Smooth muscle cell (in vitro differentiated cells): ENCODE measurements around the gene CACNA2D3. TPM values are rescaled to one million over a fixed set of nuclear protein-coding genes. Genes with fewer than 3 reads are reported as not detected.

Source experiments
- DNase-seq: peaks from one replicate; lab custom pipeline; 2025; ENCODE audit not compliant: unreplicated experiment; lab: John Stamatoyannopoulos, UW
- H2AFZ ChIP-seq: fragments of 200-600 bp; sonication (generic); 2 replicates; pipeline ENCODE4 v1.6.0; 2016; ENCODE audit warnings: antibody characterized with exemption, low read depth, mild to moderate bottlenecking
- H3F3A ChIP-seq: fragments of 200-600 bp; sonication (generic); 2 replicates; pipeline ENCODE4 v1.6.0; 2017; ENCODE audit warnings: antibody characterized with exemption, low read depth
- H3K27ac ChIP-seq: fragments of 200-600 bp; sonication (generic); 2 replicates; pipeline ENCODE4 v1.5.1; 2016; ENCODE audit warnings: low read depth, mild to moderate bottlenecking
- H3K27me3 ChIP-seq: fragments of 200-600 bp; sonication (generic); 2 replicates; pipeline ENCODE4 v1.6.1; 2016; ENCODE audit warnings: low read depth, mild to moderate bottlenecking
- H3K36me3 ChIP-seq: fragments of 200-600 bp; sonication (generic); 2 replicates; pipeline ENCODE4 v1.5.1; 2016; ENCODE audit warnings: low read depth
- H3K4me1 ChIP-seq: fragments of 200-600 bp; sonication (generic); 2 replicates; pipeline ENCODE4 v1.5.1; 2016; ENCODE audit warnings: low read depth
- H3K4me2 ChIP-seq: fragments of 200-600 bp; sonication (generic); 2 replicates; pipeline ENCODE4 v1.6.0; 2016; ENCODE audit warnings: mild to moderate bottlenecking
- H3K4me3 ChIP-seq: fragments of 200-600 bp; sonication (generic); 2 replicates; pipeline ENCODE4 v1.5.1; 2016; ENCODE audit warnings: mild to moderate bottlenecking
- H3K79me2 ChIP-seq: fragments of 200-600 bp; sonication (generic); 2 replicates; pipeline ENCODE4 v1.6.0; 2016; ENCODE audit warnings: low read depth, mild to moderate bottlenecking
- H3K9ac ChIP-seq: fragments of 200-600 bp; sonication (generic); 2 replicates; pipeline ENCODE4 v1.6.0; 2016; ENCODE audit warnings: low read depth
- H3K9me3 ChIP-seq: fragments of 200-600 bp; sonication (generic); replicated peaks from 2 replicates; pipeline ENCODE4 v1.5.1; 2016; ENCODE audit warnings: low read depth
- H4K20me1 ChIP-seq: fragments of 200-600 bp; sonication (generic); 2 replicates; pipeline ENCODE4 v1.6.0; 2016; ENCODE audit warnings: low read depth
- WGBS: methylation state at CpG from one replicate; pipeline ENCODE4 v1.1.7; 2016; ENCODE audit warnings: low lambda C conversion rate; 5-methylcytosine and 5-hydroxymethylcytosine counted together
- polyA plus RNA-seq: library from polyadenylated mRNA; unstranded; fragments of >200 nt; fragmentation: Nextera tagmentation; extraction: Ambion mirVana; gene quantifications from 2 replicates; pipeline ENCODE4 v1.2.1, GENCODE V29; 2016
- total RNA-seq: library from RNA; depleted of rRNA; stranded (reverse); fragments of >200 nt; gene quantifications from 2 replicates; pipeline ENCODE4 v1.2.3, GENCODE V29; 2014
- TF ChIP-seq, protein P1 (sequence below): fragments of 200-600 bp; sonication (generic); IDR thresholded peaks from 2 replicates; pipeline ENCODE4 v1.5.1; 2017; ENCODE audit warnings: borderline replicate concordance, mild to moderate bottlenecking, antibody characterized with exemption; ENCODE audit not compliant: insufficient read depth, poor library complexity, severe bottlenecking

The CACNA2D3 gene
- total and polyA plus RNA-seq, 2 experiments from 2014 or later = 0.15 to 0.90 TPM

DNA sequence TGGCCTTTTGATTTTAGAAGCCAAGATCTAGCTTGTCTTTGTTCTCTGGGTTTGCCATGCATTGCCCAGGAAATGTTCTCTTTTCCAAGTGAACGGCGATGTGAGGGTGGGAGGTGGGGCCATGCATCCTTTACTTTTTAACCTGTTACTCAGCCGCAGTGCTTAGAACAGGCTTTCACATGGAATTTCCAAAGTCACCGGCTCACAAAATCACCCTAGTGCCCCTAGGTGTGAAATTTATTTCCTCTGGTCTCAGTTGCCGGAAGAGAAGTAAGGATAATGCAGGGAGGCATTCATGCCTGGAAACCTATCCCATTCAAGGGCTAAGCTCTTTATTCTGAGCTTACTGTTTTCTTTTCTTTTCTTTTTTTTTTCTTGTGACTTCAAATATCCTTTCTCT, 93.2 kb downstream of the CACNA2D3 start:
- no peaks in the 10 kb centered on the region for H3K79me2 ChIP-seq
- peaks cover 11% of the 10 kb centered on the region for H3K27me3 ChIP-seq
- H4K20me1 ChIP-seq = no peaks in the 10 kb centered on the region
- no peaks in the 10 kb centered on the region for H3K9me3 ChIP-seq
- no peak for DNase-seq
- no peaks in the 10 kb centered on the region for H3K36me3 ChIP-seq
- TF ChIP-seq, protein P1, sequence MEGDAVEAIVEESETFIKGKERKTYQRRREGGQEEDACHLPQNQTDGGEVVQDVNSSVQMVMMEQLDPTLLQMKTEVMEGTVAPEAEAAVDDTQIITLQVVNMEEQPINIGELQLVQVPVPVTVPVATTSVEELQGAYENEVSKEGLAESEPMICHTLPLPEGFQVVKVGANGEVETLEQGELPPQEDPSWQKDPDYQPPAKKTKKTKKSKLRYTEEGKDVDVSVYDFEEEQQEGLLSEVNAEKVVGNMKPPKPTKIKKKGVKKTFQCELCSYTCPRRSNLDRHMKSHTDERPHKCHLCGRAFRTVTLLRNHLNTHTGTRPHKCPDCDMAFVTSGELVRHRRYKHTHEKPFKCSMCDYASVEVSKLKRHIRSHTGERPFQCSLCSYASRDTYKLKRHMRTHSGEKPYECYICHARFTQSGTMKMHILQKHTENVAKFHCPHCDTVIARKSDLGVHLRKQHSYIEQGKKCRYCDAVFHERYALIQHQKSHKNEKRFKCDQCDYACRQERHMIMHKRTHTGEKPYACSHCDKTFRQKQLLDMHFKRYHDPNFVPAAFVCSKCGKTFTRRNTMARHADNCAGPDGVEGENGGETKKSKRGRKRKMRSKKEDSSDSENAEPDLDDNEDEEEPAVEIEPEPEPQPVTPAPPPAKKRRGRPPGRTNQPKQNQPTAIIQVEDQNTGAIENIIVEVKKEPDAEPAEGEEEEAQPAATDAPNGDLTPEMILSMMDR = no peak
- H3K4me2 ChIP-seq = no peak overlapping the region
- 83% methylated on average over 5 of the region's 5 CpGs for WGBS
- no peak overlapping the region for H3K9ac ChIP-seq
- H3K4me3 ChIP-seq = no peak overlapping the region
- H2AFZ ChIP-seq = no peak overlapping the region
- no peaks in the 10 kb centered on the region for H3F3A ChIP-seq
- H3K27ac ChIP-seq = no peak overlapping the region
- H3K4me1 ChIP-seq = no peaks in the 10 kb centered on the region

DNA sequence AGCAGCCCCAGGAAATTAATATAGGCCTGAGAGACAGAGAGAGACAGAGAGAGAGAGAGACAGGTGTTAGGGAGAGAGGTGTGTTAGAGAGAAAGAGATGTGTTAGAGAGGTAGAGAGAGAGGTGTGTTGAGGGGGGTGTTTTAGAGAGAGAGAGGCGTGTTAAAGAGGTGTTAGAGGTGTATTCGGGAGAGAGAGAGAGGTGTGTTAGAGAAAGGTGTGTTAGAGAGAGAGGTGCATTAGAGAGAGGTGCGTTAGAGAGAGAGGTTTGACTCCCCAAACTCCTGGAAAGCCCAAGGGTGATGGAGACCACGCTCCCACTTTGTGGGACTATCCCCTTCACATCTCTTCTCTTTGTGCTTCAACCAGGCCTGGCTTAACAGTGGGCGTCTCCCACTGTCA, 95.5 kb downstream of the CACNA2D3 start:
- Histone ChIP-seq H3K27me3 (peaks cover 11% of the 10 kb centered on the region), H2AFZ (no peak overlapping the region), H3K9me3 (no peaks in the 10 kb centered on the region), H3K4me2 (no peak overlapping the region), H3K9ac (no peak overlapping the region), H3K79me2 (no peaks in the 10 kb centered on the region), H3F3A (no peaks in the 10 kb centered on the region), H3K27ac (no peak overlapping the region), H3K36me3 (no peaks in the 10 kb centered on the region), H3K4me1 (no peaks in the 10 kb centered on the region), H3K4me3 (no peak overlapping the region), H4K20me1 (no peaks in the 10 kb centered on the region)
- no peak for DNase-seq
- TF ChIP-seq, protein P1 = no peak
- WGBS = 85% methylated on average over 5 of the region's 5 CpGs

DNA sequence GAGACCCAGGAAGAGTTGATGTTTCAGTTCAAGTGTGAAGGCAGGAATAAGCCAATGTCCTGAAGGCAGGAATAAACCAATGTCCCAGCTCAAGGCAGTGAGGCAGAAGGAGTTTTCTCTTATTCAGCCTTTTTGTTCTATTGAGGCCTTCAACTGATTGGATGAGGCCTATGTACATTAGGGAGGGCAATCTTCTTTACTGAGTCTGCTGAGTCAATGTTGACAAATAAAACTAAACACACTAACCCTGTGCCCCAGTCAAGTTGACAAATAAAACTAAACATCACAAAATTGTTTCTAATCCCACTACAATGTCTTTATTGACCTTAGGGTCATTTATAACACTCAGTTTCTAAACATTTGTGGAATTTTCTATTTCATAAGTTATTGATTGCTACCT, 100.0 kb downstream of the CACNA2D3 start:
- no peaks in the 10 kb centered on the region for H3K9me3 ChIP-seq
- H3K27ac ChIP-seq = no peak overlapping the region
- no peak overlapping the region for H3K4me2 ChIP-seq
- no peak for DNase-seq
- TF ChIP-seq, protein P1 = no peak
- no peaks in the 10 kb centered on the region for H3K4me1 ChIP-seq
- H3K27me3 ChIP-seq = peaks cover 5% of the 10 kb centered on the region
- H3K9ac ChIP-seq = no peak overlapping the region
- no peaks in the 10 kb centered on the region for H4K20me1 ChIP-seq
- H3K79me2 ChIP-seq = no peaks in the 10 kb centered on the region
- no peak overlapping the region for H2AFZ ChIP-seq
- no peak overlapping the region for H3K4me3 ChIP-seq
- no peaks in the 10 kb centered on the region for H3F3A ChIP-seq
- H3K36me3 ChIP-seq = no peaks in the 10 kb centered on the region

DNA sequence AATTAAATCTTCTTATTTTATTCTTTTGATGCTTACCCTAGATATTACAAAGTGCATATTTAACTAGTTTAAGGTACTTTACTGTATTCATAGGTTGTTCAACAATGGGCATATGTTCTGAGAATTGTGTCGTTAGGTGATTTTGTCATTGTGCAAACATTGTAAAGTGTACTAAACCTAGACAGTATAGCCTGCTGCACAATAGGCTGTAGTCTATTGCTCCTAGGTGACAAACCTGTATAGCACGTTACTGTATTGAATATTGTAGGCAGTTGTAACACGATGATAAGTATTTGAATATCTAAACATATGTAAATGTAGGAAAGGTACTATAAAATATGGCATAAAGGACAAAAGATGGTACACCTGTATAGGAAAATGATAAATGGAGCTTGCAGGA, 100.7 kb downstream of the CACNA2D3 start:
- H3K4me1 ChIP-seq = no peaks in the 10 kb centered on the region
- H3K4me3 ChIP-seq = no peak overlapping the region
- H4K20me1 ChIP-seq = no peaks in the 10 kb centered on the region
- no peak overlapping the region for H2AFZ ChIP-seq
- H3K9ac ChIP-seq = no peak overlapping the region
- DNase-seq = no peak
- H3K79me2 ChIP-seq = no peaks in the 10 kb centered on the region
- H3K36me3 ChIP-seq = no peaks in the 10 kb centered on the region
- H3F3A ChIP-seq = no peaks in the 10 kb centered on the region
- H3K4me2 ChIP-seq = no peak overlapping the region
- peaks cover 5% of the 10 kb centered on the region for H3K27me3 ChIP-seq
- TF ChIP-seq, protein P1 = no peak
- H3K27ac ChIP-seq = no peak overlapping the region
- WGBS = 90% methylated on average over 3 of the region's 3 CpGs
- no peaks in the 10 kb centered on the region for H3K9me3 ChIP-seq
